HEK293T (cell line): ENCODE data around the gene CBFA2T2.

Source experiments
- ARNT ChIP-seq: fragments of 450-650 bp; IDR thresholded peaks from 2 replicates; pipeline ENCODE4 v1.6.1; 2017; ENCODE audit warnings: mild to moderate bottlenecking
- BHLHE40 ChIP-seq: fragments of 450-650 bp; IDR thresholded peaks from 2 replicates; pipeline ENCODE4 v1.6.1; 2016; ENCODE audit warnings: mild to moderate bottlenecking, moderate library complexity, borderline replicate concordance
- ELF4 ChIP-seq: fragments of 450-650 bp; IDR thresholded peaks from 2 replicates; pipeline ENCODE4 v1.6.1; 2017; ENCODE audit warnings: antibody characterized with exemption
- NFRKB ChIP-seq: fragments of 450-650 bp; IDR thresholded peaks from 2 replicates; pipeline ENCODE4 v1.6.1; 2016; ENCODE audit warnings: mild to moderate bottlenecking, moderate library complexity

- TF ChIP-seq ARNT: no peak
- no peak for TF ChIP-seq ELF4
- TF ChIP-seq BHLHE40: no peak
- TF ChIP-seq NFRKB: no peak
Measured at GRCh38 chr20:33470866-33471265, 19.0 kb upstream of the CBFA2T2 start.
